SK-MEL-5 (cell line): ENCODE measurements around the gene MX2. TPM values are rescaled to one million over a fixed set of nuclear protein-coding genes. Genes with fewer than 3 reads are reported as not detected.
A peak's percentile ranks its signal among the peaks of the same experiment; 100 is the strongest.
"Not testable (repeated sequence)": the region's sequence is repeated elsewhere in the genome, so short reads cannot be mapped to it uniquely, and the experiment has no call there.

ENCODE experiments used
- DNase-seq: peaks from one replicate; pipeline ENCODE4 v3.0.0-alpha.2; 2016; ENCODE audit warnings: low read depth, low spot score
- in situ Hi-C: cut with HindIII; loops from 2 replicates; pipeline ENCODE4 v1.10.0; 2016; ENCODE audit warnings: low sequenced_read_pairs, high pct_unique_total_duplicates, low pct_unique_long_range_greater_than_20kb
- total RNA-seq: library from RNA; depleted of rRNA; stranded (reverse); fragments of >200 nt; shearing (Covaris generic); gene quantifications from 2 replicates; pipeline ENCODE4 v1.2.3, GENCODE V29; 2014

MX2 gene
- total RNA-seq, 1 experiment from 2014 or later, result not detected

- in situ Hi-C loops, result no loop called here
- no peak for DNase-seq
Measured at GRCh38 chr21:41398831-41399230, 37.0 kb downstream of the MX2 start.

- no peak for DNase-seq
- in situ Hi-C loops, result no loop called here
Measured at GRCh38 chr21:41399246-41399800, 37.5 kb downstream of the MX2 start.

- DNase-seq, result no peak
- in situ Hi-C loops, result no loop called here
Measured at GRCh38 chr21:41402231-41402630, 40.4 kb downstream of the MX2 start.

GRCh38 chr21:41402796-41403195 is 41.0 kb downstream of the MX2 start:
- in situ Hi-C loops, result no loop called here
- DNase-seq, result no peak

GRCh38 chr21:41403331-41403730 is 41.5 kb downstream of the MX2 start:
- no peak for DNase-seq
- in situ Hi-C loops, result no loop called here

GRCh38 chr21:41403966-41404365 is 42.1 kb downstream of the MX2 start:
- in situ Hi-C loops, result no loop called here
- DNase-seq, result no peak

GRCh38 chr21:41405321-41405720 is 43.5 kb downstream of the MX2 start:
- in situ Hi-C loops, result no loop called here
- no peak for DNase-seq

- in situ Hi-C loops, result no loop called here
- no peak for DNase-seq
Measured at GRCh38 chr21:41406340-41406739, 44.5 kb downstream of the MX2 start.

GRCh38 chr21:41407541-41408460 is 46.0 kb downstream of the MX2 start:
- no peak for DNase-seq
- in situ Hi-C loops, result no loop called here

- in situ Hi-C loops, result no loop called here
- DNase-seq, result no peak
Measured at GRCh38 chr21:41410361-41410760, 48.5 kb downstream of the MX2 start.

- no peak for DNase-seq
- in situ Hi-C loops, result no loop called here
Measured at GRCh38 chr21:41410767-41411448, 49.1 kb downstream of the MX2 start.

GRCh38 chr21:41411449-41412089 is 49.7 kb downstream of the MX2 start:
- peak; percentile 55 for DNase-seq
- in situ Hi-C loops, result no loop called here

- DNase-seq, in situ Hi-C loops: not testable (repeated sequence)
Measured at GRCh38 chr21:41417505-41417904, 55.7 kb downstream of the MX2 start.

- no peak for DNase-seq
- in situ Hi-C loops, result no loop called here
Measured at GRCh38 chr21:41418393-41418792, 56.6 kb downstream of the MX2 start.

- no peak for DNase-seq
- in situ Hi-C loops, result no loop called here
Measured at GRCh38 chr21:41418956-41419680, 57.3 kb downstream of the MX2 start.

GRCh38 chr21:41419921-41420862 is 58.4 kb downstream of the MX2 start:
- DNase-seq, result peak; percentile 78

GRCh38 chr21:41420998-41421397 is 59.2 kb downstream of the MX2 start:
- DNase-seq, in situ Hi-C loops: not testable (repeated sequence)

More at GRCh38 chr21:41419921-41420862, 58.4 kb downstream of the MX2 start:
- in situ Hi-C loops, result no loop called here
